Measurements from ENCODE around the gene DNAL1.

DNA sequence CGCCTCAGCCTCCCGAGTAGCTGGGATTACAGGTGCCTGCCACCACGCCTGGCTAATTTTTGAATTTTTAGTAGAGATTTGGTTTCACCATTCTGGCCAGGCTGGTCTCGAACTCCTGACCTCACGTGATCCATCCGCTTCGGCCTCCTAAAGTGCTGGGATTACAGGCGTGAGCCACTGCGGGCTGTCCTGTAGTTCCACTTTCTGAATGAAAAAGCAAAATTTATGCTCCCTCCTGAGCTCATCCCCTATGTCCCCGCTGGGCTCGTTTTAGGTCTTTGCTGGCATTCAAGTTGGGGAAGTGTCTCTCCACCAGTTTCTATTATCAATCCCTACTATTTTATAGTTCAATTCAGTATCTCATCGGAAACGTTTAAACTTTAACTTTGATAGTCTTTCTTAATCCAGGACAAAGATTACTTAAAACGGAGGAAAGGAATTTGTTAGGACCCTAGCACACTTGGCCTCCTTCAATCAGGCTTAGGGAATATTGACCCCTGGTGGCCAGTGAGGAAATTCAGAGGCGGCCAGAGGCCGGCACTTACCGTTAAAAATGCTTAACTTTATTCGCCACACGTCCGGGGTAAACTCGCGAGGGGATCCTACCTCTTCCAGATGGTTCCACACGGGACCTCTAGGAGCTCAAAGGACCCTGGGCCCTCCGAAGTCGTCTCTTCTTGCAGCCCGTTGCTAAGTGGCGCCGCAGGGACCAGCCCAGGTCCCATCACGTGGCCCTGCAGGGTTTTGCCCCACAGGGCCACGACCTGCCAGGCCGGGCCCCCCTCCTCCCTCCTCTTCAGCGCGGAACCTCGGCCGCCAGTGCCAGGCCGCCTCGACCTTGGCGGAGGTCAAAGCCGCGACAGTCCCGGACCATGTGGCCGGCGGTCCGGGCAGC is 11.4 kb upstream of the DNAL1 start:
- TF ChIP-seq POLR2A (IDR thresholded peaks at IDR 0.05), result peak in 1 of 2 donors; percentile 27
- TF ChIP-seq, protein P1, sequence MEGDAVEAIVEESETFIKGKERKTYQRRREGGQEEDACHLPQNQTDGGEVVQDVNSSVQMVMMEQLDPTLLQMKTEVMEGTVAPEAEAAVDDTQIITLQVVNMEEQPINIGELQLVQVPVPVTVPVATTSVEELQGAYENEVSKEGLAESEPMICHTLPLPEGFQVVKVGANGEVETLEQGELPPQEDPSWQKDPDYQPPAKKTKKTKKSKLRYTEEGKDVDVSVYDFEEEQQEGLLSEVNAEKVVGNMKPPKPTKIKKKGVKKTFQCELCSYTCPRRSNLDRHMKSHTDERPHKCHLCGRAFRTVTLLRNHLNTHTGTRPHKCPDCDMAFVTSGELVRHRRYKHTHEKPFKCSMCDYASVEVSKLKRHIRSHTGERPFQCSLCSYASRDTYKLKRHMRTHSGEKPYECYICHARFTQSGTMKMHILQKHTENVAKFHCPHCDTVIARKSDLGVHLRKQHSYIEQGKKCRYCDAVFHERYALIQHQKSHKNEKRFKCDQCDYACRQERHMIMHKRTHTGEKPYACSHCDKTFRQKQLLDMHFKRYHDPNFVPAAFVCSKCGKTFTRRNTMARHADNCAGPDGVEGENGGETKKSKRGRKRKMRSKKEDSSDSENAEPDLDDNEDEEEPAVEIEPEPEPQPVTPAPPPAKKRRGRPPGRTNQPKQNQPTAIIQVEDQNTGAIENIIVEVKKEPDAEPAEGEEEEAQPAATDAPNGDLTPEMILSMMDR (IDR thresholded peaks at IDR 0.05), result peak; percentile 80 to 92 (median 86)
